Caco-2 (cell line): ENCODE results near the gene COL4A3. TPM values are rescaled to one million over a fixed set of nuclear protein-coding genes. Genes with fewer than 3 reads are reported as not detected.
A peak's percentile ranks its signal among the peaks of the same experiment; 100 is the strongest.

Source experiments
- BruUV-seq: library from RNA; stranded (reverse); fragments of 400-500 nt; replicated peaks from 2 replicates; lab custom pipeline; 2021; lab: Mats Ljungman, UMichigan
- CTCF ChIA-PET: fragments of 300-600 bp; sonication (Branson Sonifier 250); formaldehyde crosslinking; loops from one replicate; lab custom pipeline; 2022; ENCODE audit warnings: antibody characterized with exemption; lab: Charles Lee
- POLR2A ChIA-PET: fragments of 300-600 bp; sonication (Branson Sonifier 250); formaldehyde crosslinking; loops from one replicate; lab custom pipeline; 2022; ENCODE audit warnings: antibody characterized with exemption; lab: Charles Lee
- DNase-seq, 2 experiments: peaks; one replicate each; pipeline versions ENCODE4 v3.0.0 to v3.0.0-alpha.2; 2020 to 2022
- H3K27me3 ChIP-seq: replicated peaks from 2 replicates; pipeline ENCODE4 v1.6.0; 2011; ENCODE audit warnings: low read length; ENCODE audit not compliant: control insufficient read depth, insufficient read depth
- H3K36me3 ChIP-seq: 2 replicates; pipeline ENCODE4 v1.5.1; 2011; ENCODE audit warnings: low read length; ENCODE audit not compliant: control insufficient read depth, insufficient read depth
- H3K4me1 ChIP-seq: fragments of 250-450 bp; sonication (Bioruptor Pico); 2 replicates; pipeline ENCODE4 v1.5.1; 2020; ENCODE audit warnings: mild to moderate bottlenecking
- H3K4me3 ChIP-seq: 2 replicates; pipeline ENCODE4 v1.5.1; 2011; ENCODE audit warnings: low read depth, mild to moderate bottlenecking, control low read depth, low read length
- H3K9me3 ChIP-seq: fragments of 250-450 bp; sonication (Bioruptor Pico); 2 replicates; pipeline ENCODE4 v1.5.1; 2020; ENCODE audit warnings: mild to moderate bottlenecking, moderate library complexity
- H3K27ac Mint-ChIP-seq: one replicate; pipeline ENCODE4 v1.8.0; 2022; ENCODE audit warnings: mixed read lengths; ENCODE audit not compliant: unreplicated experiment
- H3K27me3 Mint-ChIP-seq: one replicate; pipeline ENCODE4 v1.8.0; 2022; ENCODE audit warnings: mixed read lengths; ENCODE audit not compliant: insufficient read depth, unreplicated experiment
- H3K36me3 Mint-ChIP-seq: one replicate; pipeline ENCODE4 v1.8.0; 2022; ENCODE audit warnings: mild to moderate bottlenecking, mixed read lengths; ENCODE audit not compliant: insufficient read depth, unreplicated experiment
- H3K4me1 Mint-ChIP-seq: one replicate; pipeline ENCODE4 v1.8.0; 2022; ENCODE audit warnings: low read depth, mixed read lengths; ENCODE audit not compliant: unreplicated experiment
- H3K4me3 Mint-ChIP-seq: one replicate; pipeline ENCODE4 v1.8.0; 2022; ENCODE audit warnings: mild to moderate bottlenecking, moderate library complexity, mixed read lengths; ENCODE audit not compliant: unreplicated experiment
- H3K9me3 Mint-ChIP-seq: one replicate; pipeline ENCODE4 v1.8.0; 2022; ENCODE audit warnings: mixed read lengths; ENCODE audit not compliant: unreplicated experiment
- CTCF ChIP-seq, 2 experiments: fragments of 200-600 bp in 1 of 2; IDR thresholded peaks; 1 replicate in 1 of 2; 2 replicates in 1 of 2; pipeline versions ENCODE4 v1.5.1 to v1.8.0; 2011 to 2022; ENCODE audit warnings: antibody characterized with exemption in 1 of 2, control low read depth in 1 of 2, inconsistent platforms in 1 of 2, low read depth in 1 of 2, low read length in 1 of 2, mild to moderate bottlenecking in 1 of 2, moderate library complexity in 1 of 2; ENCODE audit not compliant: insufficient read depth in 1 of 2, severe bottlenecking in 1 of 2, unreplicated experiment in 1 of 2
- intact Hi-C: fragments of 100-400 bp; cut with micrococcal nuclease; formaldehyde crosslinking; loops from one replicate; pipeline ENCODE4 v1.10.0; 2022; ENCODE audit not compliant: unreplicated experiment
- total RNA-seq: library from RNA; stranded (reverse); gene quantifications from 2 replicates; pipeline ENCODE4 v1.2.3, GENCODE V29; 2022

Gene COL4A3
- total RNA-seq, 1 experiment from 2014 or later = 4.2 TPM

DNA sequence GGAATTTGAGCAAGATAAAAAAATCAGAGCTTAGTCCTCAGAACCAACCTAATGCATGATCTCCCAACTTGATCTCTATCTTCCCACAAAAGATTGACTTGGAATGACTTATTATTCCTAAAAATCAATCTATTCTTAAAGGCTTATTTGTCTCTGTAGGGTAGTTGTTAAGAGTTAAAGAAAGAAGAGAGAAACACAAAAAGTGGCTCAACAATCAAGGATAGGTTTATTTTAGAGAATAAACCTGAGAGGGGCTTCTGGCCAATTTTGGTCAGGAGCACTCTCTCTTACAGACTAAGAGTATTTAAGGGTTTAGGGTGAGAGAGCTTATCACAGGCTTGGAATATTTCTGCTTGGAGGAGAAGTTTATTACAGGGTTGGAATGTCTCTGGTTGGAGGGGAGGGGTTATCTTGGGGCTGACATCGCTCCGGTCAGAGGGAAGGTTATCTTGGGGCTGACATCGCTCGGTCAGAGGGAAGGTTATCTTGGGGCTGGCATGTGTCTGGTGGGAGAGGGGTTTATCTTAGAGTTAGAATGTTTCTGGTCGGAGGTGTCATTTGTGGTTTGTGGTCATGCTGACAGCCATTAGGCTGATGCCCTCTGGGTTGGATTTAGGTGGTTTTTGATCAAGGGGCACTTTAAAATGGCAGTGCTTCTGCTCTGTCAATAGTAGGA, 158.2 kb downstream of the COL4A3 start:
- intact Hi-C loops = loop anchor here (10.0 kb wide), 1 partner anchor 158 kb away; the partner anchor contains the start of genes COL4A3 and COL4A4
- DNase-seq = peak; percentile 24 to 48
- H3K9me3 Mint-ChIP-seq = peaks cover 34% of the 10 kb centered on the region
- no peak for TF ChIP-seq CTCF (IDR thresholded peaks at IDR 0.05; ENCODE audit: insufficient read depth in 1 of 2, low read depth in 1 of 2, low read length in 1 of 2, severe bottlenecking in 1 of 2, unreplicated experiment in 1 of 2)
- Histone ChIP-seq H3K36me3 (no peaks in the 10 kb centered on the region), H3K4me1 (peaks cover 12% of the 10 kb centered on the region; the same call in 1 of the 2 replicates), H3K4me3 (no peak overlapping the region), H3K9me3 (peaks cover 10% of the 10 kb centered on the region; the same call in 1 of the 2 replicates), H3K27me3 (no peaks in the 10 kb centered on the region)
- no peaks in the 10 kb centered on the region for H3K27me3 Mint-ChIP-seq
- no TSS peak for BruUV-seq
- POLR2A ChIA-PET = no interaction called here
- CTCF ChIA-PET = no interaction called here
- no peaks in the 10 kb centered on the region for H3K4me1 Mint-ChIP-seq
- peak overlapping the region; percentile 32 for H3K4me3 Mint-ChIP-seq
- H3K36me3 Mint-ChIP-seq = peaks cover 38% of the 10 kb centered on the region
- H3K27ac Mint-ChIP-seq = peak overlapping the region; percentile 74

- CTCF ChIA-PET = no interaction called here
Measured at GRCh38 chr2:227323818-227324217, 159.4 kb downstream of the COL4A3 start.

More at GRCh38 chr2:227323818-227324217, 159.4 kb downstream of the COL4A3 start:
- no TSS peak for BruUV-seq
- TF ChIP-seq CTCF (IDR thresholded peaks at IDR 0.05; ENCODE audit: insufficient read depth in 1 of 2, low read depth in 1 of 2, low read length in 1 of 2, severe bottlenecking in 1 of 2, unreplicated experiment in 1 of 2) = no peak
- no peaks in the 10 kb centered on the region for H3K27me3 Mint-ChIP-seq
- Histone ChIP-seq H3K4me1 (peaks cover 12% of the 10 kb centered on the region; the same call in 1 of the 2 replicates), H3K36me3 (no peaks in the 10 kb centered on the region), H3K4me3 (no peak overlapping the region), H3K9me3 (peaks cover 10% of the 10 kb centered on the region; the same call in 1 of the 2 replicates), H3K27me3 (no peaks in the 10 kb centered on the region)
- H3K36me3 Mint-ChIP-seq = peaks cover 38% of the 10 kb centered on the region
- peaks cover 30% of the 10 kb centered on the region for H3K9me3 Mint-ChIP-seq
- H3K4me1 Mint-ChIP-seq = no peaks in the 10 kb centered on the region
- intact Hi-C loops = loop anchor here (1.0 to 10.0 kb wide), 3 partner anchors 11 to 159 kb away; partner anchors contain the start of genes COL4A3 and COL4A4
- H3K4me3 Mint-ChIP-seq = peak overlapping the region; percentile 80
- POLR2A ChIA-PET = no interaction called here
- DNase-seq = no peak
- peak overlapping the region; percentile 84 for H3K27ac Mint-ChIP-seq
